ENCODE data around the gene IQSEC1.

GRCh38 chr3:12983319-12983718, 89.9 kb downstream of the IQSEC1 start:
- TF ChIP-seq GATA3 (IDR thresholded peaks at IDR 0.05; ENCODE audit: low read depth, low read length) (no peak), GATA2 (IDR thresholded peaks at IDR 0.05; ENCODE audit: low read depth, low read length) (no peak)
